ENCODE data around the gene ITPR3.

GRCh38 chr6:33609528-33609927, 11.6 kb upstream of the ITPR3 start:
- TF ChIP-seq CTCF (conservative IDR thresholded peaks at IDR 0.05; ENCODE audit: low read length): no peak
- no peak for TF ChIP-seq EZH2phosphoT487 (IDR thresholded peaks at IDR 0.05; ENCODE audit: borderline replicate concordance, low read depth, low read length)
